ENCODE measurements around the gene MESP1. TPM values are rescaled to one million over a fixed set of nuclear protein-coding genes. Genes with fewer than 3 reads are reported as not detected.

MESP1 gene
- total and polyA plus RNA-seq, 2 of the 4 experiments (the other 2 are of a cell fraction): under 0.01 to 0.10 TPM

- H3K56ac ChIP-seq (ENCODE audit: extremely low read depth, insufficient read depth, low read length): no peak overlapping the region
- no peaks in the 10 kb centered on the region; the same call in 1 of the 2 replicates for H3K9me1 ChIP-seq (ENCODE audit: insufficient read depth, low read length)
- H3K14ac ChIP-seq (replicated peaks; ENCODE audit: low read depth, low read length): no peak overlapping the region
- BruUV-seq (replicated peaks): no TSS peak
- H3K9ac ChIP-seq (ENCODE audit: low read depth, low read length): no peak overlapping the region
- no peak overlapping the region for H2BK120ac ChIP-seq (ENCODE audit: low read depth, low read length)
- H3K27me3 ChIP-seq (ENCODE audit: control insufficient read depth, insufficient read depth, low read length): no peaks in the 10 kb centered on the region
- H4K8ac ChIP-seq (ENCODE audit: low read depth in 2 of 2, low read length in 2 of 2): no peak overlapping the region
- no peak overlapping the region for H3K27ac ChIP-seq (ENCODE audit: insufficient read depth, low read length)
- H4K91ac ChIP-seq (ENCODE audit: insufficient read depth, low read depth, low read length): no peak overlapping the region; the same call in 1 of the 2 replicates
- POLR2A ChIA-PET (ENCODE audit: unreplicated experiment): no interaction called here
- intact Hi-C loops (cut with micrococcal nuclease) (no loop called here), dilution Hi-C loops (cut with HindIII; ENCODE audit: low sequenced_read_pairs, unreplicated experiment) (no loop called here), in situ Hi-C loops (cut with MboI; ENCODE audit: low sequenced_read_pairs) (no loop called here)
- peak overlapping the region; percentile 0 for H2AFZ ChIP-seq (replicated peaks; ENCODE audit: low read length, poor library complexity)
- H4K20me1 ChIP-seq (ENCODE audit: insufficient read depth, low read length): no peaks in the 10 kb centered on the region
- no peak overlapping the region; the same call in 1 of the 2 replicates for H3K4ac ChIP-seq (ENCODE audit: low read depth, low read length)
- no peaks in the 10 kb centered on the region for H3K9me3 ChIP-seq (ENCODE audit: control insufficient read depth, insufficient read depth, low read length)
- no peak overlapping the region for H2BK5ac ChIP-seq (ENCODE audit: low read depth, low read length, poor library complexity, severe bottlenecking)
- H2AK9ac ChIP-seq (replicated peaks; ENCODE audit: low read depth, low read length, poor library complexity): peak overlapping the region; percentile 83
- H3K36me3 ChIP-seq (ENCODE audit: control insufficient read depth, insufficient read depth, low read length): peaks cover 4% of the 10 kb centered on the region; the same call in 1 of the 2 replicates
- CTCF ChIA-PET: no interaction called here
- no peak overlapping the region; the same call in 1 of the 2 replicates for H2BK20ac ChIP-seq (ENCODE audit: low read depth, low read length)
- H3K23ac ChIP-seq (ENCODE audit: low read depth, low read length): no peak overlapping the region
- no peak overlapping the region for H3K4me2 ChIP-seq (ENCODE audit: low read depth, low read length)
- H2BK15ac ChIP-seq (ENCODE audit: low read depth, low read length): no peak overlapping the region
- no peak for ATAC-seq (ENCODE audit: low read depth)
- TF ChIP-seq CHD1 (IDR thresholded peaks at IDR 0.05; ENCODE audit: low read depth, low read length): no peak
- TF ChIP-seq POLR2A (IDR thresholded peaks at IDR 0.05; ENCODE audit: low read depth, low read length): no peak
- TF ChIP-seq FOS (IDR thresholded peaks at IDR 0.05; ENCODE audit: low read depth, low read length): no peak
- TF ChIP-seq CEBPB (IDR thresholded peaks at IDR 0.05; ENCODE audit: low read depth, low read length): no peak
- no peak for TF ChIP-seq SMC3 (IDR thresholded peaks at IDR 0.05; ENCODE audit: low read depth, low read length)
- H3K4me1 ChIP-seq (ENCODE audit: control insufficient read depth, insufficient read depth, low read length): peaks cover 13% of the 10 kb centered on the region
- no peak overlapping the region for H3K18ac ChIP-seq (ENCODE audit: low read depth, low read length)
- H2AK5ac ChIP-seq (ENCODE audit: low read depth, low read length): no peak overlapping the region
- 90% methylated on average over 3 of the region's 6 CpGs; no CpG with 5 or more reads in 1 of the 2 experiments for WGBS, 2 experiments (ENCODE audit: extremely low coverage in 2 of 2, insufficient read length in 1 of 2)
- no peak for DNase-seq
- H3K79me1 ChIP-seq (ENCODE audit: low read depth in 1 of 2, low read length in 2 of 2): no peaks in the 10 kb centered on the region
- H4K5ac ChIP-seq (ENCODE audit: low read depth, low read length): no peak overlapping the region
- H3K4me3 ChIP-seq (ENCODE audit: insufficient read depth, low read depth, low read length): no peak overlapping the region
Measured at GRCh38 chr15:89780601-89781000, 29.6 kb upstream of the MESP1 start.
